ENCODE data around the gene TUSC2.

TUSC2 gene

GRCh38 chr3:50354186-50354764, 26.3 kb upstream of the TUSC2 start:
- no peak for DNase-seq (ENCODE audit: low spot score)

GRCh38 chr3:50353245-50354004, 25.4 kb upstream of the TUSC2 start:
- no peak for DNase-seq (ENCODE audit: low spot score)

GRCh38 chr3:50352781-50353180, 24.8 kb upstream of the TUSC2 start:
- DNase-seq (ENCODE audit: low spot score), result peak; percentile 82

GRCh38 chr3:50351323-50351697, 23.3 kb upstream of the TUSC2 start:
- no peak for DNase-seq (ENCODE audit: low spot score)

GRCh38 chr3:50350527-50351322, 22.7 kb upstream of the TUSC2 start, which contains the start of the genes CYB561D2 and NPRL2:
TSS of gene CYB561D2 (plus strand) at chr3:50350862. CDS start at chr3:50351434, 572 bp downstream.
TSS of gene NPRL2 (minus strand) at chr3:50350775. CDS start at chr3:50350652, 123 bp downstream.
- peak; percentile 95 for DNase-seq (ENCODE audit: low spot score)

GRCh38 chr3:50350213-50350526, 22.1 kb upstream of the TUSC2 start:
- no peak for DNase-seq (ENCODE audit: low spot score)

- DNase-seq (ENCODE audit: low spot score), result peak; percentile 77
Observed at GRCh38 chr3:50347187-50347813, 19.3 kb upstream of the TUSC2 start.

GRCh38 chr3:50345586-50346234, 17.7 kb upstream of the TUSC2 start, which contains the start of gene ZMYND10:
TSS of gene ZMYND10 (minus strand) at chr3:50345732. CDS start at chr3:50345579, 153 bp downstream.
- no peak for DNase-seq (ENCODE audit: low spot score)

- DNase-seq (ENCODE audit: low spot score), result no peak
Observed at GRCh38 chr3:50345008-50345407, 17.0 kb upstream of the TUSC2 start.

- DNase-seq (ENCODE audit: low spot score), result no peak
Observed at GRCh38 chr3:50342813-50343633, 15.0 kb upstream of the TUSC2 start.

GRCh38 chr3:50341996-50342650, 14.1 kb upstream of the TUSC2 start:
- no peak for DNase-seq (ENCODE audit: low spot score)

- DNase-seq (ENCODE audit: low spot score), result no peak
Observed at GRCh38 chr3:50341537-50341936, 13.5 kb upstream of the TUSC2 start.

GRCh38 chr3:50340448-50341329, 12.7 kb upstream of the TUSC2 start, which contains the start of gene RASSF1:
TSS of gene RASSF1 (minus strand) at chr3:50340836. CDS start at chr3:50340805, 31 bp downstream.
- no peak for DNase-seq (ENCODE audit: low spot score)

- no peak for DNase-seq (ENCODE audit: low spot score)
Observed at GRCh38 chr3:50340147-50340447, 12.1 kb upstream of the TUSC2 start.

GRCh38 chr3:50339485-50340146, 11.6 kb upstream of the TUSC2 start:
- no peak for DNase-seq (ENCODE audit: low spot score)

GRCh38 chr3:50338965-50339364, 10.9 kb upstream of the TUSC2 start:
- DNase-seq (ENCODE audit: low spot score), result no peak

GRCh38 chr3:50337175-50337861, 9.3 kb upstream of the TUSC2 start:
- DNase-seq (ENCODE audit: low spot score), result peak; percentile 99

- peak; percentile 62 for DNase-seq (ENCODE audit: low spot score)
Observed at GRCh38 chr3:50336452-50337174, 8.6 kb upstream of the TUSC2 start.

Measured in RKO (cell line).